GM12891 (cell line): ENCODE results near the gene MARK3.
"Not testable (repeated sequence)": the region's sequence is repeated elsewhere in the genome, so short reads cannot be mapped to it uniquely, and the experiment has no call there.

Experiments
- DNase-seq: peaks from one replicate; pipeline ENCODE4 v3.0.0; 2011; ENCODE audit warnings: low spot score; ENCODE audit not compliant: insufficient read length
- FAIRE-seq: peaks from 2 replicates; lab custom pipeline; 2011; peaks lifted over from hg19 to GRCh38; lab: Jason Lieb, UNC
- PAX5 ChIP-seq: IDR thresholded peaks from 2 replicates; pipeline ENCODE4 v1.6.1; 2011; ENCODE audit warnings: low read length, moderate library complexity, mild to moderate bottlenecking; ENCODE audit not compliant: insufficient read depth, severe bottlenecking
- POLR2A ChIP-seq: IDR thresholded peaks from 2 replicates; pipeline ENCODE4 v1.6.1; 2011; ENCODE audit warnings: low read depth, low read length, control low read depth
- POLR2AphosphoS5 ChIP-seq: IDR thresholded peaks from 2 replicates; pipeline ENCODE4 v1.6.1; 2011; ENCODE audit warnings: low read depth, low read length, control low read depth
- POU2F2 ChIP-seq: IDR thresholded peaks from 2 replicates; pipeline ENCODE4 v1.6.1; 2011; ENCODE audit warnings: low read depth, mild to moderate bottlenecking, control low read depth, low read length, moderate library complexity
- SPI1 ChIP-seq: IDR thresholded peaks from 2 replicates; pipeline ENCODE4 v1.6.1; 2011; ENCODE audit warnings: low read depth, low read length, control low read depth
- TAF1 ChIP-seq: IDR thresholded peaks from 2 replicates; pipeline ENCODE4 v1.6.1; 2011; ENCODE audit warnings: low read depth, low read length, control low read depth

MARK3 gene

GRCh38 chr14:103346286-103346685, 38.9 kb upstream of the MARK3 start:
- FAIRE-seq, result no peak
- no peak for DNase-seq
- 0 out of 2 replicates have a peak, but pooled peaks have one; percentile 1 for TF ChIP-seq POLR2A
- no peak for TF ChIP-seq SPI1

- TF ChIP-seq POLR2AphosphoS5 (0 out of 2 replicates have a peak, but pooled peaks have one; percentile 62), POU2F2 (no peak)
- FAIRE-seq (no peak), DNase-seq (no peak)
Observed at GRCh38 chr14:103347091-103347815, 38.0 kb upstream of the MARK3 start.

GRCh38 chr14:103348154-103348553, 37.1 kb upstream of the MARK3 start:
- FAIRE-seq, result no peak
- DNase-seq, result no peak
- TF ChIP-seq POLR2A (no peak), TAF1 (no peak), SPI1 (no peak)

- peak; percentile 76 for FAIRE-seq
- TF ChIP-seq PAX5, result no peak
- TF ChIP-seq POU2F2, result no peak
- TF ChIP-seq TAF1, result no peak
- TF ChIP-seq SPI1, result no peak
- no peak for DNase-seq
Observed at GRCh38 chr14:103349982-103350381, 35.2 kb upstream of the MARK3 start.

GRCh38 chr14:103353362-103353761, 31.9 kb upstream of the MARK3 start:
- FAIRE-seq, result no peak
- no peak for TF ChIP-seq POU2F2
- no peak for DNase-seq

- FAIRE-seq (no peak), DNase-seq (no peak)
- TF ChIP-seq POLR2AphosphoS5, result no peak
- no peak for TF ChIP-seq SPI1
- TF ChIP-seq TAF1, result no peak
- TF ChIP-seq POU2F2, result no peak
- TF ChIP-seq PAX5, result no peak
- TF ChIP-seq POLR2A, result no peak
Observed at GRCh38 chr14:103354141-103354540, 31.1 kb upstream of the MARK3 start.

GRCh38 chr14:103356024-103356682, 29.1 kb upstream of the MARK3 start:
- DNase-seq, result no peak
- FAIRE-seq, result no peak
- TF ChIP-seq TAF1 (no peak), PAX5 (no peak), POU2F2 (no peak), POLR2AphosphoS5 (no peak), SPI1 (no peak)

- not testable (repeated sequence) for DNase-seq, FAIRE-seq
Observed at GRCh38 chr14:103357552-103357951, 27.7 kb upstream of the MARK3 start.

GRCh38 chr14:103360548-103360947, 24.7 kb upstream of the MARK3 start:
- no peak for FAIRE-seq
- TF ChIP-seq POLR2AphosphoS5 (no peak), TAF1 (no peak), SPI1 (no peak), PAX5 (no peak), POLR2A (no peak), POU2F2 (no peak)
- DNase-seq, result no peak

- FAIRE-seq, result no peak
Observed at GRCh38 chr14:103361867-103362266, 23.3 kb upstream of the MARK3 start.

GRCh38 chr14:103362780-103363179, 22.4 kb upstream of the MARK3 start:
- DNase-seq (no peak), FAIRE-seq (no peak)
- TF ChIP-seq PAX5 (no peak), SPI1 (no peak), POLR2A (no peak), POLR2AphosphoS5 (no peak), TAF1 (no peak), POU2F2 (no peak)

More at GRCh38 chr14:103361867-103362266, 23.3 kb upstream of the MARK3 start:
- TF ChIP-seq SPI1 (no peak), POLR2AphosphoS5 (no peak), PAX5 (no peak), POLR2A (no peak), POU2F2 (no peak), TAF1 (no peak)
- DNase-seq, result no peak
